Karpas-422 (cell line): ENCODE measurements around the gene IFNK. TPM values are rescaled to one million over a fixed set of nuclear protein-coding genes. Genes with fewer than 3 reads are reported as not detected.

ENCODE experiments used
- DNase-seq: peaks from one replicate; pipeline ENCODE4 v3.0.0-alpha.2; 2015
- H2AFZ ChIP-seq: fragments of 200-600 bp; sonication (generic); 2 replicates; pipeline ENCODE4 v1.6.1; 2014; ENCODE audit warnings: antibody characterized with exemption, low read length, mixed read lengths
- H3K27ac ChIP-seq: fragments of 200-600 bp; sonication (generic); 2 replicates; pipeline ENCODE4 v1.5.1; 2014; ENCODE audit warnings: mild to moderate bottlenecking, low read length, moderate library complexity
- H3K27me3 ChIP-seq: fragments of 200-600 bp; sonication (generic); 2 replicates; pipeline ENCODE4 v1.6.1; 2014; ENCODE audit warnings: low read length, mixed read lengths
- H3K36me3 ChIP-seq: fragments of 200-600 bp; sonication (generic); 2 replicates; pipeline ENCODE4 v1.6.1; 2014; ENCODE audit warnings: low read length, mixed read lengths; ENCODE audit not compliant: insufficient read depth
- H3K4me1 ChIP-seq: fragments of 200-600 bp; sonication (generic); 2 replicates; pipeline ENCODE4 v1.6.1; 2014; ENCODE audit warnings: mild to moderate bottlenecking, low read length, mixed read lengths
- H3K4me2 ChIP-seq: fragments of 200-600 bp; sonication (generic); 2 replicates; pipeline ENCODE4 v1.6.1; 2014; ENCODE audit warnings: low read length, low read depth, mild to moderate bottlenecking; ENCODE audit not compliant: poor library complexity, severe bottlenecking
- H3K4me3 ChIP-seq: fragments of 200-600 bp; sonication (generic); 2 replicates; pipeline ENCODE4 v1.5.1; 2014; ENCODE audit warnings: mild to moderate bottlenecking, antibody characterized with exemption, low read length, mixed read lengths
- H3K79me2 ChIP-seq: fragments of 200-600 bp; sonication (generic); 2 replicates; pipeline ENCODE4 v1.6.1; 2014; ENCODE audit warnings: mild to moderate bottlenecking, low read length, mixed read lengths
- H3K9ac ChIP-seq: fragments of 200-600 bp; sonication (generic); 2 replicates; pipeline ENCODE4 v1.6.0; 2014; ENCODE audit warnings: low read length
- H3K9me2 ChIP-seq: fragments of 200-600 bp; sonication (generic), shearing (Covaris generic); replicated peaks from 2 replicates; pipeline ENCODE4 v1.6.0; 2014; ENCODE audit warnings: mild to moderate bottlenecking, low read length, moderate library complexity; ENCODE audit not compliant: insufficient read depth
- H3K9me3 ChIP-seq: fragments of 300-700, 200-600 bp; sonication (generic); 2 replicates; pipeline ENCODE4 v1.6.1; 2014; ENCODE audit warnings: low read length, mixed read lengths
- H4K20me1 ChIP-seq: fragments of 200-600 bp; sonication (generic); 2 replicates; pipeline ENCODE4 v1.6.1; 2014; ENCODE audit warnings: mild to moderate bottlenecking, antibody characterized with exemption, low read length, low read depth; ENCODE audit not compliant: insufficient read depth
- total RNA-seq: library from RNA; depleted of rRNA; stranded (reverse); fragments of >200 nt; shearing (Covaris generic); gene quantifications from 2 replicates; pipeline ENCODE4 v1.2.3, GENCODE V29; 2014; ENCODE audit warnings: low replicate concordance

IFNK gene
- total RNA-seq, 1 experiment from 2014 or later = not detected

DNA sequence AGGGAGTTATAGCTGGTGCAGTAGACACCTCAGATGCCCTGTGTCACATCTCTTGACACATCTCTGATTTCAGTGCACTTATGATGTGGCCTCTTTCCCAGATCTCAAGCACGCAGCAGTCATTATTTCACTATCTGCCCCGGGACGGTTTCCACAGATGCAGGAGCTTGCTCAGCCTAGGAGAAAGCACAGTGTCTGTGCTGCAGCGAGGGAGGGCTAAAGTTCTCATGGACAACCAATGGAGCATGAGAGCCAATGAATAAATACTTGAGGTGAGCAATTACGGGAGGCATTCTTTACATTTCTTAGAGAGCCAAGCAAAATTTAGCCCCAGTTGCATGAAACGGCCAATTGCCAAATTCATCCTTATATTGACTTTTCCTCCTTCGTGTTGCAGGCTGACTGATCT, 12.9 kb downstream of the IFNK start:
- H3K9ac ChIP-seq = no peak overlapping the region
- no peaks in the 10 kb centered on the region for H3K36me3 ChIP-seq
- H3K9me2 ChIP-seq = no peaks in the 10 kb centered on the region
- H3K27ac ChIP-seq = no peak overlapping the region
- H3K4me1 ChIP-seq = no peaks in the 10 kb centered on the region
- no peaks in the 10 kb centered on the region for H3K79me2 ChIP-seq
- no peak for DNase-seq
- H3K4me2 ChIP-seq = no peak overlapping the region
- H2AFZ ChIP-seq = no peak overlapping the region
- H3K4me3 ChIP-seq = no peak overlapping the region
- H3K9me3 ChIP-seq = no peaks in the 10 kb centered on the region
- no peaks in the 10 kb centered on the region for H4K20me1 ChIP-seq
- H3K27me3 ChIP-seq = no peaks in the 10 kb centered on the region

DNA sequence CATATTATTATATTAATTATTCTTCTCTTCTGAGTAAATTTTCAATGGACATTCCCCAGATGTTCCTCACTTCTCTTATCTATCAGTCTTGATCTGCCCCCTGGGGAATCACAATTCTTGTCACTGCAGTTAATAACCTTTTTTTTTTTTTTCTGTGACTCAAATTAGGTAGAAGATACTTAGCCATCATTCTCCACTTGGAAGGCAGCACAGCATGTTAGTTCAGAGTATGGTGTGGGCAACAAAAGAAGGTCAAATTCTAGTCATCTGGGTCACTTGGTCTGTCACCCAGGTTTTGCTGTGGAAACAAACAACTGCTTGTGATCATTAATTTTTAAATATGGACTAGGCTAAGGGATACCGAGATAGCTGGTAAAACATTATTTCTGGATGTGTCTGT, 13.7 kb downstream of the IFNK start:
- no peaks in the 10 kb centered on the region for H3K36me3 ChIP-seq
- no peaks in the 10 kb centered on the region for H3K27me3 ChIP-seq
- no peaks in the 10 kb centered on the region for H3K4me1 ChIP-seq
- no peak overlapping the region for H3K4me2 ChIP-seq
- no peak overlapping the region for H2AFZ ChIP-seq
- no peaks in the 10 kb centered on the region for H3K9me2 ChIP-seq
- no peaks in the 10 kb centered on the region for H4K20me1 ChIP-seq
- no peak for DNase-seq
- no peak overlapping the region for H3K4me3 ChIP-seq
- H3K27ac ChIP-seq = no peak overlapping the region
- no peaks in the 10 kb centered on the region for H3K79me2 ChIP-seq
- H3K9ac ChIP-seq = no peak overlapping the region
- H3K9me3 ChIP-seq = no peaks in the 10 kb centered on the region

DNA sequence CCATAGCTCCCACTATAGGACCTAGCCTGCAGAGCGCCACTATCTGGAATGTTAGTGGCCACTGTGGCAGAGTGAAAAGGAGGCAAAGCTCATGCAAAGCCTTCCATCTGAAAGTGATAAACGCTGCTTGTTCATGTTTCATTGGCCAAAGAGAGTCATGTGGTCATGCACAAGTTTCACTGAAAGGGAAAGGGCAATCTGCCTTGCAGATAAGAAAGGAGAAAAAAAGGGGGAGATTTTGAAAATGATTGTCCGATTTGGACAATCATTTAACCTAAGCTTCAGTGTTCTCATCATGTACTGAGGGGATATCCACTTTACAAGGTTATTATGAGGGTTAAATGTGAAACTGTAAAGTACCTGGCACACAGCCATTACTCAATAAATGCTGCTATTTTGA, 14.6 kb downstream of the IFNK start:
- Histone ChIP-seq H2AFZ (no peak overlapping the region), H3K79me2 (no peaks in the 10 kb centered on the region), H4K20me1 (no peaks in the 10 kb centered on the region), H3K4me2 (no peak overlapping the region), H3K27me3 (no peaks in the 10 kb centered on the region), H3K4me1 (no peaks in the 10 kb centered on the region), H3K36me3 (no peaks in the 10 kb centered on the region), H3K4me3 (no peak overlapping the region), H3K27ac (no peak overlapping the region), H3K9ac (no peak overlapping the region), H3K9me2 (no peaks in the 10 kb centered on the region), H3K9me3 (no peaks in the 10 kb centered on the region)
- DNase-seq = no peak

DNA sequence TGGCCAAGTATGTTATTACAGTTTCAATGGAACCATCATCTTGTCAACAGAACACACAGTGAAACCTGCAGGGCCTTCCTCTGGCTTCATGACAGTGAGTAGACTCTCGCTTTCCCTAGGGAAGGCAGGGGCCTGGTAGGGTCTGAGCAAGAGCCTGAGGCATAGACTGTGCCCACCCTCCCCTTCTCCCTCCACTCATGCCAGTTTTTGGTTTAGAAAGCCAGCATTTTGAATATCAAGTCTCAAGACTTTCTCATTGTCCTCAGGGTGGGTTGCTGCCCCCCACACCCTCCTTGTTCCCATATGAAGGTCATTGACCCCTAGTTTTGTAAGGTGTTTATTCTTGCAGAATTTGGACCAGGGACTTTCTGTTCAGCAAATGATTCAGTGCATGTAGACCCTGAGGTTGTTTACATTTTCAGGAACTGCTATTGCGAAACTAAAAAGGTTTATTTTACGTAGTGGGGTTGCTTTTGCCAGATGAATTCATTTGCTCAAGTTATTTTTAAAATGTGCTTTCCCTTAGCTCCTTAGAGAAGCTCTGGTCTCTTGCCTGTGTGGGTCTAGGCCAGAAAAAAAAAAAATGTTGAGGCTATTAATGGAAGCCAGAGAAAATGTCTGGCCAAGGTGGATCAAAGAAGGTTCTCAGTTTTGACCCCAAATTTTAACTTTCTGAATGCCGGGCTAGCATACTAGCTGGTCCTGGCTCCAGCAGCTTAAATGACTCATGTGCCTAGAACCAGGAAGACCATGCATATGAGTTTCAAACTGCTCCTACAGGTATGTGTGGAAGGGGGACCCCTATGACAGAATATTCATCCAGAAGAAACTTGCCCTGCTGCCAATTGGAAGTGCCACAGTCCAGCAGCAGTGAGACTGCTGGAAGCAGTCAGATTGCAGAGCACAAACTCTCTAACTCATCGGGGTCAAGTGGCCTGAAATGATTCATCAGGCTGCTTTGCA, 15.7 kb downstream of the IFNK start:
- no peak overlapping the region for H2AFZ ChIP-seq
- H4K20me1 ChIP-seq = no peaks in the 10 kb centered on the region
- no peak overlapping the region for H3K9ac ChIP-seq
- no peaks in the 10 kb centered on the region for H3K9me3 ChIP-seq
- H3K4me2 ChIP-seq = no peak overlapping the region
- DNase-seq = no peak
- no peaks in the 10 kb centered on the region for H3K9me2 ChIP-seq
- H3K4me3 ChIP-seq = no peak overlapping the region
- H3K27me3 ChIP-seq = no peaks in the 10 kb centered on the region
- no peaks in the 10 kb centered on the region for H3K79me2 ChIP-seq
- no peaks in the 10 kb centered on the region for H3K4me1 ChIP-seq
- H3K36me3 ChIP-seq = peaks cover 3% of the 10 kb centered on the region; the same call in 1 of the 2 replicates
- no peak overlapping the region for H3K27ac ChIP-seq

DNA sequence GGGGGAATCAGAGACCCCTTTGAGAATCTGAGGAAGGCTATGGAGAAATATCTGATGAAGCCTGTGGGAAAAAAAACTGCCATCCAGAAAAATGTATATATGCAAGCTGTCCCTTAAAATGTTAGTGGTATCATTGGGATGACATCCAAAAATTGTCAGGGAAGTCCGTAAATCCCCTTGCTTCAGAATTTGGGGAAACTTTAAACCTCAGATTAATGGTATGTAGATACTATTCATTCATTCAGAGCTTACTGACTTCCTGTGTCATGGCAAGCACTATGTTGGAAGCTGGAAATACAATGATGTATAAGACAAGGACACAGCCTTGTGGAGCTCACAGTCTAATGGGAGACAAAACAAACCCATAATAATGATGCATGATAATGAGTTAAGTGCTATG, 16.4 kb downstream of the IFNK start:
- Histone ChIP-seq H3K9me3 (no peaks in the 10 kb centered on the region), H3K36me3 (peaks cover 11% of the 10 kb centered on the region), H3K4me1 (no peaks in the 10 kb centered on the region), H3K4me2 (no peak overlapping the region), H2AFZ (no peak overlapping the region), H3K27ac (no peak overlapping the region), H3K9me2 (no peaks in the 10 kb centered on the region), H3K27me3 (no peaks in the 10 kb centered on the region), H3K9ac (no peak overlapping the region), H3K4me3 (no peak overlapping the region), H3K79me2 (no peaks in the 10 kb centered on the region), H4K20me1 (no peaks in the 10 kb centered on the region)
- DNase-seq = no peak

DNA sequence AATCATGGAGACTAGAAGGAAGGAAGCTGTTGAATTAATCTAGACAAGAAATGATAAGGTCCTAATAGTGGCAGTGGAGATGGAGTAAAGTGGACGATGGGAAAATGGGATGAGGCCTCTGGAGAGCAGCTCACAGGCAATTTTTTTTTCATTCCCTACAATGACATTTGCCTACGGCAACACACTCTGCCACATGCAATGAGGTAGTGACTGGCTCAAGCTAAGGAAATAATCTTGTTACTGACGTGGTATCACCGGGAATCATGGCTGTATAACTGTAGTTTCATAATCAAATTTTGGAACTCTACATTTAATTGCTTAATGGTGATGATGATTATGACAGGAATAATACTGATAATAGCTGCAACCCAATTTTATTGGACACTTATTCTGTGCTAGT, 17.6 kb downstream of the IFNK start:
- no peak overlapping the region for H2AFZ ChIP-seq
- H3K9ac ChIP-seq = no peak overlapping the region
- H3K4me2 ChIP-seq = no peak overlapping the region
- no peaks in the 10 kb centered on the region for H3K79me2 ChIP-seq
- H3K36me3 ChIP-seq = peaks cover 11% of the 10 kb centered on the region
- no peaks in the 10 kb centered on the region for H3K4me1 ChIP-seq
- H3K9me3 ChIP-seq = no peaks in the 10 kb centered on the region
- no peak for DNase-seq
- no peaks in the 10 kb centered on the region for H4K20me1 ChIP-seq
- no peak overlapping the region for H3K4me3 ChIP-seq
- no peaks in the 10 kb centered on the region for H3K9me2 ChIP-seq
- no peaks in the 10 kb centered on the region for H3K27me3 ChIP-seq
- no peak overlapping the region for H3K27ac ChIP-seq

DNA sequence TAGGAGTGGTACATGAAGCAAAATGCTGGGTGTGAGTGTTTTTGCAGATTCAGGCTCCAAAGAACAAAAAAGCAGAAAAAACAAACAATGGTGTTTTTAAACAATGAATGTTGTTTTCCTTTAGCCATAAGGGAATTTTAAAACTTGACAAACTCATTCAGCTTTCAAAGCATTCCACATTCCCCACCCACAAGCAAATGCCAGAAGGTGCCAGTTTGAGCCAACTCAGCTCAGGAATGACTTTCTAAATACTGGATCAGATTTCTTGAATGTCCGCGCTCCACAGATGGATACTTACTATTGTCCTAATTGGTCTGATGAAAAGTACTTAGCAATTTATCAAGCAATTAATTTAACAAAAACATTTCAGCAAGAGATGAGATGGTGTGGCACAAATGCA, 18.4 kb downstream of the IFNK start:
- no peak overlapping the region for H3K4me2 ChIP-seq

DNA sequence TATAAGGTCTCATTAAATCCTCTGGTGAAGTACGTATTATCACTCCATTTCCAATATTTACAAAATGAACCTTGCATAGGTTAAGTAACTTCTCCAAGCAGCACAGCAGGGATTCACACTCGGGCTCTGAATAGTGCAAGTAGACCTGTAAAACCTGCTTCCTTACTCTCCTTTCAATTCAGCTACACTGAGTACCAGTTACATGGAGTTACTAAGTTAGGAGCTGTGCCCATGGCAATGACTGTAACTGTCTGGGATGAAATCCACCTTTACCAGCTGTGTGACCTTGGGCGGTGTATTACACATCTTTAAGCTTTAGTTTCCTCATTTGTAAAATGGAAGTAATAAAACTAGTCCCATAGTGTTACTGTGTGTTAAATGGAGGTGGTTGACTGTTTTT, 21.4 kb downstream of the IFNK start:
- H3K27ac ChIP-seq = no peak overlapping the region
- H3K4me1 ChIP-seq = no peaks in the 10 kb centered on the region
- no peaks in the 10 kb centered on the region for H3K27me3 ChIP-seq
- H3K9me3 ChIP-seq = no peaks in the 10 kb centered on the region
- H3K4me3 ChIP-seq = no peak overlapping the region
- DNase-seq = no peak
- H4K20me1 ChIP-seq = no peaks in the 10 kb centered on the region
- H3K36me3 ChIP-seq = peaks cover 16% of the 10 kb centered on the region
- no peaks in the 10 kb centered on the region for H3K79me2 ChIP-seq
- H3K9ac ChIP-seq = no peak overlapping the region
- no peaks in the 10 kb centered on the region for H3K9me2 ChIP-seq
- no peak overlapping the region for H3K4me2 ChIP-seq
- H2AFZ ChIP-seq = no peak overlapping the region

More for the DNA sequence above, 18.4 kb downstream of the IFNK start:
- Histone ChIP-seq H3K9me3 (no peaks in the 10 kb centered on the region), H3K4me1 (no peaks in the 10 kb centered on the region), H2AFZ (no peak overlapping the region), H3K4me3 (no peak overlapping the region), H3K27ac (no peak overlapping the region), H3K36me3 (peaks cover 11% of the 10 kb centered on the region), H3K9ac (no peak overlapping the region), H3K27me3 (no peaks in the 10 kb centered on the region), H3K9me2 (no peaks in the 10 kb centered on the region), H4K20me1 (no peaks in the 10 kb centered on the region), H3K79me2 (no peaks in the 10 kb centered on the region)
- no peak for DNase-seq
